Stimulated activated CD4-positive, alpha-beta T cell treated with anti-CD3 and anti-CD28 coated beads, TNF-alpha, amount 100 ng/mL, for 48 hours (primary cell): ENCODE data around the gene PPP2R1B.

Source experiments
- DNase-seq, 3 donors: peaks; one replicate each; pipeline ENCODE4 v3.0.0-alpha.2; 2020; ENCODE audit warnings: low read depth in 3 of 3

PPP2R1B gene

GRCh38 chr11:111748035-111748804, 18.0 kb downstream of the PPP2R1B start:
- DNase-seq = no peak

- DNase-seq = no peak
Measured at GRCh38 chr11:111745719-111746504, 20.3 kb downstream of the PPP2R1B start.

- DNase-seq = no peak
Measured at GRCh38 chr11:111743700-111744099, 22.5 kb downstream of the PPP2R1B start.

- no peak for DNase-seq
Measured at GRCh38 chr11:111741751-111742150, 24.4 kb downstream of the PPP2R1B start.

GRCh38 chr11:111739299-111739698, 26.9 kb downstream of the PPP2R1B start:
- no peak for DNase-seq

- DNase-seq = no peak
Measured at GRCh38 chr11:111737444-111738210, 28.6 kb downstream of the PPP2R1B start.

- DNase-seq = no peak
Measured at GRCh38 chr11:111736621-111737443, 29.4 kb downstream of the PPP2R1B start.

GRCh38 chr11:111736181-111736590, 30.0 kb downstream of the PPP2R1B start:
- DNase-seq = no peak

GRCh38 chr11:111735262-111736116, 30.7 kb downstream of the PPP2R1B start:
- DNase-seq = no peak

GRCh38 chr11:111734954-111735261, 31.3 kb downstream of the PPP2R1B start:
- no peak for DNase-seq

- DNase-seq = no peak
Measured at GRCh38 chr11:111734101-111734953, 31.9 kb downstream of the PPP2R1B start.

GRCh38 chr11:111733611-111734088, 32.5 kb downstream of the PPP2R1B start:
- no peak for DNase-seq

- no peak for DNase-seq
Measured at GRCh38 chr11:111733016-111733415, 33.2 kb downstream of the PPP2R1B start.

- DNase-seq = no peak
Measured at GRCh38 chr11:111731821-111732220, 34.4 kb downstream of the PPP2R1B start.

GRCh38 chr11:111730871-111731591, 35.2 kb downstream of the PPP2R1B start:
- no peak for DNase-seq

GRCh38 chr11:111729831-111730311, 36.3 kb downstream of the PPP2R1B start:
- DNase-seq = no peak

- DNase-seq = no peak
Measured at GRCh38 chr11:111729071-111729830, 36.9 kb downstream of the PPP2R1B start.

- no peak for DNase-seq
Measured at GRCh38 chr11:111727431-111727830, 38.8 kb downstream of the PPP2R1B start.
